ENCODE results near the gene GCN1. TPM values are rescaled to one million over a fixed set of nuclear protein-coding genes. Genes with fewer than 3 reads are reported as not detected.

GCN1 gene
- total RNA-seq, 2 experiments from 2014 or later, result 130 to 137 TPM

DNA sequence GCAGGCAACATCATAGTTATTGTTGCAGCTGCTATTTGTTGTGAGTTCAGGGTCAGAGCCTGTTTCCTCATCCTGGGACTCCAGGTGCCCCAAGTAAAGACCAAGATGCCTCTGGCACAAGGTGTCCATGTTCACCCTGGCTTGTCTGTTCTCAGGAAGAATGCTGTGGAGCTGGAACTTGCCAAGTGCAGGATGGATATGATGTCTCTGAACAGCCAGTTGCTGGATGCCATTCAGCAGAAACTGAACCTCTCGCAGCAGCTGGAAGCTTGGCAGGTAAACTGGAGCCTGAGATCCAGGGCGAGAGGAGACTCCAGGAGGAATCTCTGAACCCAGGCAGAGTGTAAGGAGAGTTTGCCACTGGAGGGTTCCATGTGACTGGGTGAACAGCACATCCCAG, 104.7 kb downstream of the GCN1 start:
- TF ChIP-seq, protein P1, sequence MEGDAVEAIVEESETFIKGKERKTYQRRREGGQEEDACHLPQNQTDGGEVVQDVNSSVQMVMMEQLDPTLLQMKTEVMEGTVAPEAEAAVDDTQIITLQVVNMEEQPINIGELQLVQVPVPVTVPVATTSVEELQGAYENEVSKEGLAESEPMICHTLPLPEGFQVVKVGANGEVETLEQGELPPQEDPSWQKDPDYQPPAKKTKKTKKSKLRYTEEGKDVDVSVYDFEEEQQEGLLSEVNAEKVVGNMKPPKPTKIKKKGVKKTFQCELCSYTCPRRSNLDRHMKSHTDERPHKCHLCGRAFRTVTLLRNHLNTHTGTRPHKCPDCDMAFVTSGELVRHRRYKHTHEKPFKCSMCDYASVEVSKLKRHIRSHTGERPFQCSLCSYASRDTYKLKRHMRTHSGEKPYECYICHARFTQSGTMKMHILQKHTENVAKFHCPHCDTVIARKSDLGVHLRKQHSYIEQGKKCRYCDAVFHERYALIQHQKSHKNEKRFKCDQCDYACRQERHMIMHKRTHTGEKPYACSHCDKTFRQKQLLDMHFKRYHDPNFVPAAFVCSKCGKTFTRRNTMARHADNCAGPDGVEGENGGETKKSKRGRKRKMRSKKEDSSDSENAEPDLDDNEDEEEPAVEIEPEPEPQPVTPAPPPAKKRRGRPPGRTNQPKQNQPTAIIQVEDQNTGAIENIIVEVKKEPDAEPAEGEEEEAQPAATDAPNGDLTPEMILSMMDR (IDR thresholded peaks at IDR 0.05), result no peak
- ATAC-seq (no peak), DNase-seq (no peak)
- H3K27me3 Mint-ChIP-seq, result no peaks in the 10 kb centered on the region
- H3K9me3 Mint-ChIP-seq, result no peaks in the 10 kb centered on the region
- no peak overlapping the region for H3K27ac Mint-ChIP-seq
- ChIA-PET CTCF (no interaction called here), POLR2A (interaction anchor here (1.0 to 1.3 kb wide), 2 partner anchors 106 to 201 kb away, joined by 3 read pairs; no protein-coding TSS in a partner anchor)
- intact Hi-C loops (cut with micrococcal nuclease), result loop anchor here (5.0 kb wide), 1 partner anchor 77 kb away; no protein-coding TSS in a partner anchor
- peaks cover 30% of the 10 kb centered on the region for H3K4me1 Mint-ChIP-seq (ENCODE audit: low read depth)
- H3K36me3 Mint-ChIP-seq (ENCODE audit: low read depth), result peaks cover 47% of the 10 kb centered on the region
- H3K4me3 Mint-ChIP-seq, result no peak overlapping the region

DNA sequence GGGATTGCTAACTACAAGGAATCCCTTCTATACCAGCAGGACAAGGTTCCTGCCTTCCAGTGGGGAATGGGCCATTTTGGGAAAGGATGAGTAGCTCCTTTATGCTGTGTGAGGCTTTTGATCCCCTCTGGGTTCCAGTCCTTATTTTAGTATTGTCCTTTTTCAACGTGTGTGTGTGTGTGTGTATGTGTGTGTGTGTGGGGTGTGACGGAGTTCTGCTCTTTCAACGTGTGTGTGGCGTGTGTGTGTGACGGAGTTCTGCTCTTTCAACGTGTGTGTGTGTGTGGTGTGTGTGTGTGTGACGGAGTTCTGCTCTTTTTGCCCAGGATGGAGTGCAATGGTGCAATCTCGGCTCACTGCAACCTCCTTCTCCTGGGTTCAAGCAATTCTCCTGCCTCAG, 105.4 kb downstream of the GCN1 start:
- ChIA-PET CTCF (no interaction called here), POLR2A (no interaction called here)
- Mint-ChIP-seq H3K9me3 (no peaks in the 10 kb centered on the region), H3K4me1 (ENCODE audit: low read depth) (peaks cover 32% of the 10 kb centered on the region), H3K27ac (no peak overlapping the region), H3K27me3 (no peaks in the 10 kb centered on the region), H3K36me3 (ENCODE audit: low read depth) (peaks cover 50% of the 10 kb centered on the region), H3K4me3 (no peak overlapping the region)
- DNase-seq, result no peak
- intact Hi-C loops (cut with micrococcal nuclease), result loop anchor here (5.0 kb wide), 1 partner anchor 77 kb away; no protein-coding TSS in a partner anchor
- TF ChIP-seq, protein P1 (IDR thresholded peaks at IDR 0.05), result no peak
- ATAC-seq, result no peak

DNA sequence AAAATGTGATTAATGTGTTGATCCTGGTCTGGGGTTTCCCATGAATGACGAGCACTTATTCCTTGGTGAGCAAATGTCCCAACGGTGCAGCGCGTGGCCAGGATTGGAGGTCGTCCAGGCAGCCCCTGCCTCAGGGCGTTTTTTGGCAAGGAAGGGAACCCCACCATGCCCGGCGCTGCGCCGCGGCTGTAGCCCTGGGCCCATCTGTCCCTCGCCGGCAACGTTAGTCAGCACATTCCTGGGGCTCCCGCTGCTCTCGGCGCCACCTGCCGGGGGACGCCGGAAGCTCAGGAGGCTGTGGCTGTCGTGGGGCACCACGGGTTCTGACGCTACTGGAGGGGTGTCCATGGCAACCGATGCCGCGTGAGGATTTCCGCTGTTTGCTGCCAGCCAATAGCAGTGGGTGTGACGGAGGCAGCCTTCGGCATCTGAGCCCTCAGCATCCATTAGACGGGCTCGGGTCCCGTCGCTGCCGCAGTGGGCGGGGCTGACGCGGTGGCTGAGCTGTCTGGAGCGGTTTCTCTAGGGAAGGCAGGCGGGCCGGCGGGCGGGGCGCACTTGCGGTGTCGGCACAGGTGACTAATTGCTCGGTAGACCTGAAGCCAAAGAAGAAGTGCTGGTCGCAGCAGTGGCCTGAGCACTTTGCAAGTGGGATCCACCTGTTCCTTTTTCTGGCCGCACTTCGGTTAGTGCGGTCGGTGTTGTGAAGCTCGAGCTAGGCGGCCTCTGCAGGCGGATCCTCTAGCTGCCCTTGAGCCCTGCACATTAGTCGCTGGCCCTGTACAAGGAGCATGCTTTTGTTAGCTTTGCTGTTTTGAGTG, 107.5 kb downstream of the GCN1 start:
- TF ChIP-seq, protein P1 (IDR thresholded peaks at IDR 0.05), result peak; percentile 95
- Mint-ChIP-seq H3K9me3 (no peaks in the 10 kb centered on the region), H3K27ac (peak overlapping the region; percentile 88), H3K36me3 (ENCODE audit: low read depth) (peaks cover 57% of the 10 kb centered on the region), H3K4me3 (peak overlapping the region; percentile 64), H3K27me3 (no peaks in the 10 kb centered on the region), H3K4me1 (ENCODE audit: low read depth) (peaks cover 32% of the 10 kb centered on the region)
- ATAC-seq, result peak; percentile 97
- DNase-seq, result peak; percentile 100
- ChIA-PET POLR2A (interaction anchor here (0.5 to 1.6 kb wide), 11 partner anchors 25 to 114 kb away, joined by 3 to 9 read pairs (median 4); partner anchors contain the start of genes RAB35 and RPLP0), CTCF (interaction anchor here (0.7 to 2.0 kb wide), 27 partner anchors 9 to 191 kb away, joined by 3 to 23 read pairs (median 3); partner anchors contain the start of gene BICDL1)
- intact Hi-C loops (cut with micrococcal nuclease), result loop anchor here (2.0 to 5.0 kb wide), 2 partner anchors 75 to 96 kb away; no protein-coding TSS in a partner anchor

DNA sequence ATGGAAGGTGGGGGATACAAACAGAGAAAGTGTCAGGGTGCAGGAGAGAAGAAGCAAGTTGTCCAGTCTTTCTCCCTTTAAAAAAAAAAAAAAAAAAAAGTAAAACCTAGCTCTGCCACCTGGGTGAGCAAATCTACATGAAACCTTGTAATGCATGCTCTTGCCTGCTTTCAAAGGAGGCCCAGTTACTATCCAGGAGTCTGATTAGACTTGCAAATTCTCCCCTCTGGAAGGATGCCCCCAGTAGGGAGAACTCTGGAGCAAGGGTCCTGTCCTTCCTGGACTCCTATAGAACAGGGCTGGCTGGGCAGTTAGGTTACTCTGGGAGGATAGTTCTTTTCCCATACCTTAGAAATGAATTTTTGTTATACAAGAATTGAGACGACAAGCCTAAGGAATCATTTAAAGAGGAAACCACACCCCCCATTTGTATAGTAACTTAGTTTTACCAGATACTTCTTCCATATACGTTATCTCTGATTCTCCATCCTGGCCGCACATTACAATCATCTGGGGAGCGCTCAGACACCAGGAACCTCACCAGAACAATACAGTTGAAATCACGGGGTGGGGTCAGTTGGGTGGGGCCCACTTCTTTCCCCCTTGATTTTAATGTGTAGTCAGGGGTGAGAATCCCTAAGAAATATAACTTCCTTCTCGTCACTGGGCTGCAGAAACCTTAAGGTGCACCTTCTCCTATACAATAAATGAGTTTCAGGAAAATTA, 108.4 kb downstream of the GCN1 start:
- ATAC-seq, result no peak
- TF ChIP-seq, protein P1 (IDR thresholded peaks at IDR 0.05), result no peak
- H3K27me3 Mint-ChIP-seq, result no peaks in the 10 kb centered on the region
- CTCF ChIA-PET, result interaction anchor here (1.0 to 2.0 kb wide), 9 partner anchors 15 to 144 kb away, joined by 3 to 23 read pairs (median 4); partner anchors contain the start of gene BICDL1
- DNase-seq, result no peak
- peaks cover 56% of the 10 kb centered on the region for H3K36me3 Mint-ChIP-seq (ENCODE audit: low read depth)
- intact Hi-C loops (cut with micrococcal nuclease), result loop anchor here (2.0 to 5.0 kb wide), 2 partner anchors 74 to 95 kb away; no protein-coding TSS in a partner anchor
- POLR2A ChIA-PET, result interaction anchor here (1.2 to 1.6 kb wide), 7 partner anchors 26 to 95 kb away, joined by 3 to 9 read pairs (median 5); partner anchors contain the start of gene RAB35
- peak overlapping the region; percentile 46 for H3K4me3 Mint-ChIP-seq
- H3K27ac Mint-ChIP-seq, result peak overlapping the region; percentile 88
- H3K9me3 Mint-ChIP-seq, result no peaks in the 10 kb centered on the region
- H3K4me1 Mint-ChIP-seq (ENCODE audit: low read depth), result peaks cover 29% of the 10 kb centered on the region
